Spinal cord (tissue), 10 donors: ENCODE results near the gene KRTAP4-16. TPM values are rescaled to one million over a fixed set of nuclear protein-coding genes. Genes with fewer than 3 reads are reported as not detected.
"Not testable (repeated sequence)": the region's sequence is repeated elsewhere in the genome, so short reads cannot be mapped to it uniquely, and the experiment has no call there.

ENCODE experiments used
- DNase-seq, 6 donors: peaks; one replicate each; pipeline versions ENCODE4 v3.0.0 to v3.0.0-alpha.2; 2013 to 2015; ENCODE audit warnings: low spot score in 6 of 6, low read depth in 4 of 6
- H3K27ac ChIP-seq: one replicate; pipeline ENCODE4 v1.5.1; 2013; ENCODE audit warnings: low read depth, low read length, control low read depth
- H3K27me3 ChIP-seq: one replicate; pipeline ENCODE4 v1.6.1; 2013; ENCODE audit warnings: low read length; ENCODE audit not compliant: control insufficient read depth, insufficient read depth
- H3K36me3 ChIP-seq: one replicate; pipeline ENCODE4 v1.6.1; 2013; ENCODE audit warnings: low read length; ENCODE audit not compliant: control insufficient read depth, insufficient read depth
- H3K4me1 ChIP-seq: one replicate; pipeline ENCODE4 v1.6.1; 2013; ENCODE audit warnings: low read length; ENCODE audit not compliant: control insufficient read depth, insufficient read depth
- H3K4me3 ChIP-seq: one replicate; pipeline ENCODE4 v1.5.1; 2013; ENCODE audit warnings: low read depth, low read length, control low read depth
- H3K9me3 ChIP-seq: one replicate; pipeline ENCODE4 v1.6.1; 2013; ENCODE audit warnings: low read length; ENCODE audit not compliant: control insufficient read depth, insufficient read depth
- WGBS: methylation state at CpG from one replicate; pipeline ENCODE4 v1.1.5; 2013; ENCODE audit warnings: missing lambda C conversion rate; ENCODE audit not compliant: insufficient coverage; 5-methylcytosine and 5-hydroxymethylcytosine counted together
- polyA plus RNA-seq, 2 donors: library from polyadenylated mRNA; unstranded; fragments of 120-200 nt; gene quantifications; one replicate each; pipeline ENCODE4 v1.2.1, GENCODE V29; 2013; ENCODE audit not compliant: insufficient read length in 2 of 2
- total RNA-seq, 2 donors: library from RNA; depleted of rRNA in 1 of 2; stranded (reverse); fragments of 120-200 nt in 1 of 2; fragments of >200 nt in 1 of 2; gene quantifications; one replicate each; pipeline versions ENCODE4 v1.2.3 to v1.2.4, GENCODE V29; 2013 to 2014
- donor health status: healthy.

The KRTAP4-16 gene
- total and polyA plus RNA-seq, 4 donors, result not detected

- Histone ChIP-seq H3K36me3 (no peaks in the 10 kb centered on the region), H3K4me1 (no peaks in the 10 kb centered on the region), H3K27ac (no peak overlapping the region), H3K9me3 (no peaks in the 10 kb centered on the region), H3K27me3 (no peaks in the 10 kb centered on the region), H3K4me3 (no peak overlapping the region)
- no peak for DNase-seq
- 100% methylated on average over 1 of the region's 2 CpGs for WGBS
Measured at GRCh38 chr17:41121742-41122141, 19.7 kb upstream of the KRTAP4-16 start.

GRCh38 chr17:41119696-41120690 is 18.0 kb upstream of the KRTAP4-16 start:
- not testable (repeated sequence) for H3K4me1 ChIP-seq, H3K27me3 ChIP-seq
- no CpG with 5 or more reads among the region's 11 CpGs for WGBS

GRCh38 chr17:41118721-41119120 is 16.7 kb upstream of the KRTAP4-16 start:
- no peak for DNase-seq
- no peaks in the 10 kb centered on the region for H3K4me1 ChIP-seq
- H3K9me3 ChIP-seq, result no peaks in the 10 kb centered on the region
- no peak overlapping the region for H3K4me3 ChIP-seq
- no peaks in the 10 kb centered on the region for H3K36me3 ChIP-seq
- no CpG with 5 or more reads among the region's 4 CpGs for WGBS
- no peak overlapping the region for H3K27ac ChIP-seq
- H3K27me3 ChIP-seq, result no peaks in the 10 kb centered on the region

More at GRCh38 chr17:41119696-41120690, 18.0 kb upstream of the KRTAP4-16 start:
- DNase-seq, H3K9me3 ChIP-seq, H3K4me3 ChIP-seq, H3K36me3 ChIP-seq, H3K27ac ChIP-seq: not testable (repeated sequence)

GRCh38 chr17:41117846-41118386 is 15.9 kb upstream of the KRTAP4-16 start, which contains the start of gene KRTAP4-11:
KRTAP4-11 (minus strand) TSS chr17:41118373; CDS start chr17:41118315, 58 bp downstream.
- H3K9me3 ChIP-seq, H3K27me3 ChIP-seq, DNase-seq, H3K4me1 ChIP-seq, H3K36me3 ChIP-seq, H3K27ac ChIP-seq, H3K4me3 ChIP-seq: not testable (repeated sequence)
- 80% methylated on average over 8 of the region's 10 CpGs for WGBS

- peaks cover 2% of the 10 kb centered on the region for H3K9me3 ChIP-seq
- H3K27me3 ChIP-seq, result no peaks in the 10 kb centered on the region
- no peak overlapping the region for H3K27ac ChIP-seq
- H3K4me3 ChIP-seq, result no peak overlapping the region
- WGBS, result 40% methylated on average over 2 of the region's 5 CpGs
- no peaks in the 10 kb centered on the region for H3K4me1 ChIP-seq
- DNase-seq, result no peak
- H3K36me3 ChIP-seq, result no peaks in the 10 kb centered on the region
Measured at GRCh38 chr17:41116297-41116696, 14.3 kb upstream of the KRTAP4-16 start.

- Histone ChIP-seq H3K9me3 (peaks cover 2% of the 10 kb centered on the region), H3K36me3 (no peaks in the 10 kb centered on the region), H3K4me3 (no peak overlapping the region), H3K27ac (no peak overlapping the region), H3K4me1 (no peaks in the 10 kb centered on the region), H3K27me3 (no peaks in the 10 kb centered on the region)
- DNase-seq, result no peak
- no CpG with 5 or more reads among the region's 2 CpGs for WGBS
Measured at GRCh38 chr17:41111151-41111885, 9.3 kb upstream of the KRTAP4-16 start.

GRCh38 chr17:41108728-41109386 is 6.8 kb upstream of the KRTAP4-16 start:
- not testable (repeated sequence) for H3K36me3 ChIP-seq, DNase-seq, H3K27ac ChIP-seq, H3K4me1 ChIP-seq, H3K9me3 ChIP-seq, H3K27me3 ChIP-seq, H3K4me3 ChIP-seq
- WGBS, result no CpG with 5 or more reads among the region's 1 CpG

- no peaks in the 10 kb centered on the region for H3K9me3 ChIP-seq
- 89% methylated on average over 1 of the region's 1 CpG for WGBS
- no peak for DNase-seq
- no peak overlapping the region for H3K27ac ChIP-seq
- no peaks in the 10 kb centered on the region for H3K36me3 ChIP-seq
- no peak overlapping the region for H3K4me3 ChIP-seq
- no peaks in the 10 kb centered on the region for H3K27me3 ChIP-seq
- no peaks in the 10 kb centered on the region for H3K4me1 ChIP-seq
Measured at GRCh38 chr17:41107941-41108450, 6.0 kb upstream of the KRTAP4-16 start.

GRCh38 chr17:41105347-41105746 is 3.3 kb upstream of the KRTAP4-16 start, which contains the start of gene KRTAP4-9:
KRTAP4-9 (plus strand) TSS chr17:41105389; CDS start chr17:41105389, 0 bp downstream.
- not testable (repeated sequence) for H3K27me3 ChIP-seq, H3K9me3 ChIP-seq, H3K27ac ChIP-seq, H3K4me3 ChIP-seq, DNase-seq, H3K36me3 ChIP-seq, H3K4me1 ChIP-seq
- WGBS, result 69% methylated on average over 9 of the region's 10 CpGs
